T-helper 1 cell (primary cell): ENCODE data around the gene SERTAD3.
A peak's percentile ranks its signal among the peaks of the same experiment; 100 is the strongest.
"Not testable (repeated sequence)": the region's sequence is repeated elsewhere in the genome, so short reads cannot be mapped to it uniquely, and the experiment has no call there.

ENCODE experiments used
- DNase-seq, 5 donors: peaks; one replicate each; pipeline ENCODE4 v3.0.0-alpha.2; 2012 to 2020

The SERTAD3 gene

GRCh38 chr19:40424637-40425449 is 19.3 kb downstream of the SERTAD3 start:
- peak in 1 of 5 donors; percentile 34 for DNase-seq

DNA sequence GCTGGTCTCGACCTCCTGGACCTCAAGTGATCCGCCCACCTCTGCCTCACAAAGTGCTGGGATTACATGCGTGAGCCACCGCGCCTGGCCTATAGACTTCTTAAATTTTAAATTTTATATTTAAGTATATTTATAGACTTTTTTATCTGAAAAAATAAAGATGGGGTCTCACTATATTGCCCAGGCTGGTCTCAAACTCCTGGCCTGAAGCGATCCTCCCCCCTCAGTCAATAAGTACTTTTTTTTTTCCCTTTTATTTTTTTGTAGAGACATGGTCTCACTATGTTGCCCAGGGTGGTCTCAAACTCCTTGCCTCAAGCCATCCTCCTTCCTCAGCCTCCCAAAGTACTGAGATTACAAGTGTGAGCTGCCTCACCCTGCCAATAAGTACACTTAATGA is 20.2 kb downstream of the SERTAD3 start:
- DNase-seq: no peak

GRCh38 chr19:40422748-40423566 is 21.2 kb downstream of the SERTAD3 start:
- no peak for DNase-seq

GRCh38 chr19:40421993-40422747 is 22.0 kb downstream of the SERTAD3 start:
- no peak for DNase-seq

- peak; percentile 48 to 81 (median 61) for DNase-seq
Observed at GRCh38 chr19:40420766-40421765, 23.1 kb downstream of the SERTAD3 start.

GRCh38 chr19:40420451-40420765 is 23.7 kb downstream of the SERTAD3 start:
- no peak for DNase-seq

- no peak for DNase-seq
Observed at GRCh38 chr19:40419780-40420179, 24.4 kb downstream of the SERTAD3 start.

DNA sequence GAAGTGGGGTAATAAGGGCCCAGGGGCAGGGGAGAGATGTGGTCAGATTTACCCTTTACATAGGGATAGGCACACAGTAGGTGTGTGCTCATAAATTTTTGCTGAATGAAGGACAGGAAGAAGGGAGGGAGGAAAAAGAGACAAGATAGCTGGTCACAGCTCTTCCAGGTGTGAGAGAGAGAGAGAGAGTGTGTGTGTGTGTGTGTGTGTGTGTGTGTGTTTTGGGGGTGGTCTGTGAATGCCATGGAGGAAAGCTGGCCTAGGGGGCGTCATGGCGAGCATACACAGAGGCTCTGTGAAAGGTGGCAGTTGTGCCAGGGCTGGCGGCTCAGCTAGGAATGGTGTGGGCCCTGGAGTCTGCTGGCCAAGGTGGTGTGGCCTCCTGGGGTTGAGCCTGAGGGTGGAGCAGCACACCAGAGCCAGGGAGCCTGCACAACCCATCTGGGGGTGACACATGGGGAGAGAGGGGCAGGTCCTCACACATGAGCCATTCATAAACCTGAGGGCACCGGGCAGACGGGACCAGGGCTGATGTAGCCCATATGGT is 25.0 kb downstream of the SERTAD3 start:
- DNase-seq: no peak

GRCh38 chr19:40418040-40418439 is 26.1 kb downstream of the SERTAD3 start:
- no peak for DNase-seq

- DNase-seq: no peak
Observed at GRCh38 chr19:40417643-40417981, 26.5 kb downstream of the SERTAD3 start.

DNA sequence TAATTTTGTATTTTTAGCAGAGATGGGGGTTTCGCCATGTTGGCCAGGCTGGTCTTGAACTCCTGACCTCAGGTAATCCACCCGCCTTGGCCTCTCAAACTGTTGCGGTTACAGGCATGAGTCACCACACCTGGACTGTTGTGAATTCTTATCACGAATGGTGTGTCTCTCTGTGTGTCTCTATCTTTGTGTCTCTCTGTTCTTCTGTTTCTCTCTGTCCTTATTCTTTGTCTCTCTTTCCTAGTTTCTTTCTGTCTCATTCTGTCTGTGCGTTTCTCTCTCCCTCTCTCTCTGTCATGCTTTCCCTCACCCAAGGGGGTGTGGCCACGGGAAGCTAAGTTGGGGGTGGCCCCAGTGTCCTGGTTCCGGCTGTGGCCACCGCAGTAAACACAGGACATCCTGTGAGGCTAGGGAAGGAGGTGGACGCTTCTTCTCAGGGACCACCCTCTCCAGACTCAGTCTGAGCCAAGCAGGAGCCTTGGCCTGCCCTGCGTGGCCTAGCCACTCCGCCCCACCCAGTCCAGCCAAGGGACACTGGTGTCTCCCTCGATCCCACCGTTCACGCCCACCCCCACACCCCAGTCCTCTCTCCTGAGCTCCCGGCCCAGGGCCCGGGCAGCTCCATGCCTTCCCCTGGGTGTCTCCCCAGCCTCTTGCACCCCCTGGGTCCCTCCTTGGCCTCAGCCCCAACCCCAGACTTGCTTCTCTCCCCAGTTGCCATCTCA is 27.1 kb downstream of the SERTAD3 start:
- DNase-seq: peak in 1 of 5 donors; percentile 40

DNA sequence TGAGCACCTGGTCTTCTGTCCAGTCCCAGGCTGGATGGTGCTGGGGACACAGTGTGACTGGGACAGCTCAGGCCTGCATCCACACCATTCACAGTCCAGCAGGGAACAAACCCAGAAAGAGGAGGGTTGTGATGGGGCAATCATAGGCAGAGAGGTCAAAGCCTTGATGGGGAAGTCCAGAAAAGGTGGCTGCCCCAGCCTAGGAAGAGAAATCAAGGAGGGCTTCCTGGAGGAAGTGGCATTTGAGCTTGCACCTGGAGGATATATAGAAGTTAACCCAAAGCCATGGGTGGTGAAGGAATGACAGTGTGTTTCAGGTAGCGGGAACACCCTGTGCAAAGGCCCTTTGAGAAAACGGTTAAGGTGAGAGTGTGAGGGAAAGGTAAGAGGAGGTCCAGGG is 28.4 kb downstream of the SERTAD3 start:
- DNase-seq: no peak

DNA sequence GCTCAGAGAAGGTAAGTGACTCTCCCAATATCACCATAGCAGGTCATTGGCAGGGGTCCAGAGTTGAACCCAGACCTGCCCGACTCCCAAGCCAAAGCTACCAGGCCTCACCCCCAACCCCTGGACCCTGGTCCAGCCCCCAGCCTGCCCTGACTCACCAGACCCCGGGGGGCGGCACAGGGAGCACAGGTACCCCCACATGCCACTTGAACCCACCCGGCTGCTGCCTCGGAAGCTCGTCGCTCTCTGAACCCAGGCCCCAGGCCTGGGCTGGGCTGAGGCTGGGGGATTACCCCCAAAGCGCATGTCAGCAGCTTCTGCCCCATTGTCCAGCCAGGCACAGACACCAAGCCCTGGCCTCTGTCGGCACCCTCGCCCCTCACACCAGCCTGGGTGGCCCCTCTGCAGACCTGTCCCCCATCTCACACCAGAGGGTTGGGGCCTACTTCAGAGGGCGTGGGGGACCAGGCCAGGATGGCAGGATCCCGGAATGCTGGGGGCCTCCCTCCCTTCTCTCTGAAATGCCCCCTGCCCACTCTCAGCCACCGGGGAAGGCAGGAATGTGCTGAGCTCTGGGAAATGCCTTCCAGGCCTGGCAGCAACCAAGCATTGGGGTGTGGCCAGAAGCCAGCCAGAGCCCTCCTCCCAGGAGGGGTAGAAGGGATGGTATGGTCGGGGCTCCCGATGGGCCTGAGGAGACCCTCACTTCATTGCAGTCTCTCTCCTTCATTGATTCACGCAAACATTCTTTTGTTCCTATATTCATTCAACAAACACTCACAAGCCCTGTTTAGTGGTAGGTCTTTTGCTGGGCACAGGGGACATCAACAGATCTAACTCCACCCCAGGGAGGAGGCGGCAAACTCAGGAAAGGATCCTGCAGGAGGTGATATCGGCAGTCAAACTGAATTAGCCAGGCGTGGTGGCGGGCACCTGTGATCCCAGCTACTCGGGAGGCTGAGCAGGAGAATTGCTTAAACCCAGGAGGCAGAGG is 29.3 kb downstream of the SERTAD3 start:
- DNase-seq: no peak

DNA sequence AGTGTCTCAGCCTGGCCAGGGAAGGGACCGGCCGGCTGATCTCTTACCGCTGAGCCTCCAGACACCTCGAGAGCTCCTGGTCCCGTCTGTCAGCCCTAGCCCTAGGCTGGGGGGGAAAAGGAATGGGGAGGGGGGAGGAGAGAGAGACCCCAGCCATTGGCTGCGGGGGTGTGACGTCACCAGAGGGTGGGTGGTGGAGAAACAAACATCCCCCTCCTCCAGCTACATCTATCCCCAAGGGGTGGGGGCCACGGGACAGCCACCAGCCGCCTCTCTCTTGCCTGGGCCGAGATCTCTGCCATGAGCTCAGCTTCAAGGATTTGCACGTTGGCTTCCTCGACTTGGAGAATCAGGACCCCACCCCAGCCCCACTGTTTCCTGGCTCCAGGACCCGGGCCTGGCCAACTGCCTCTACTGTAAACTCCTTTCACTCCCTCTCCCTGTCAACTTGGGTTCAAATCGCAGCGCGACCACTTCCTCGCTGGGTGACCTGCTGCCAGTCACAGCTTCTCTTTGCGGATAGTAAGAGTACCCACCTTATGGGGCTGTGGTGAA is 30.8 kb downstream of the SERTAD3 start, which contains the start of gene PRX:
Gene PRX, minus strand, starts transcription at position 88 of the 555 bp plus-strand sequence. CDS start 5,446 bp downstream, outside the sequence.
- DNase-seq: no peak

- no peak for DNase-seq
Observed at GRCh38 chr19:40412866-40413265, 31.3 kb downstream of the SERTAD3 start.

- DNase-seq: no peak
Observed at GRCh38 chr19:40411958-40412499, 32.1 kb downstream of the SERTAD3 start.

DNA sequence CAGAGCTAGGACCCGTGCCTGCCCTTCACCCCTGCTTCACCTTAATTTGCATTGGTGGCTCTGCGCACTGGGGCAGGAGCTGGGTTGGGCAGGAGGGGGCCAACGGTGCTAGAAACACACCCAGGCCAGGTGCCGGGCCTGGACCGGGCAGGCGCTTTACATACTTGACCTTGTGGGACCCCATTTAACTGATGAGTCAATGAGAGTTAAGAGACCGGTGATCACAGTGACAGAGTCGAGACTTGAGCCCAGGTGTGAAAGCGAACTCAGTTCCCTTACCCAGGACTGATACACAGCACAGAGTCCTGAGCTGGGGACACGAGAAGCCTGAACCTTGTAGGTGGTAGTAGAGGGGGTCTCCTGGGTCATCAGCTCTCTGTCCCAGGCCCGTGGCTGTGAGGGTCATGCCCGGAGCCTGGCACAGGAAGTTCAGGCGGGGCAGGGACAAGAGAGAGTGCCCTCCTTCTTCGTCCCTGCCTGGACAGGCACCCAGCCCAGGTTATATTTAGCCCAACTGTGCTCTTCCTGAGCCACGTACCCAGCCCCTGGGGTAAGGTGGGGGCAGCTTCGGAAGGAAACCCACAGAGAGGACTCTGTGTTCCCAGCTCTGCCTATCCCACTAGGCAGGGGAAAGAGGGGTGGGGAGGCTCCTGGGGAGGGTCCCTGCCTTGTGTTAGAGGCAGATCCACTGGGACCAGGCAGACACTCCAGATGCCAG is 32.9 kb downstream of the SERTAD3 start:
- no peak for DNase-seq

DNA sequence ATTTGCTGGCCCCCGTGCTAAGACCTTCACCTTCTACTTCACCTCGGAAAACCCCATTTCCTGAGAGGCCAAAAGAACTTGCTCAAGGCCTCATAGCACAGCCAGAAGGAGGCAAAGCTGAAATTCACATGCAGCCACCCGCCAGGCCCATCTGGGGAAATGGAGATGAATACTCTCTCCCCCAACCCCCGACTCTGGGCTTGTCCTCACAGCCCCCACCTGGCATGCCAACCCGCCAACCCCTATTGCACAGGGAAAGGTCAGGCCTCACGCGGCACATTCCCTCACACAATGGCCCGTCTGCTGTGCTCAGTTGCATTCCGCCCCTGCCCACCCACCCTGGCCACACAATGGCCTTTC is 34.1 kb downstream of the SERTAD3 start:
- no peak for DNase-seq

DNA sequence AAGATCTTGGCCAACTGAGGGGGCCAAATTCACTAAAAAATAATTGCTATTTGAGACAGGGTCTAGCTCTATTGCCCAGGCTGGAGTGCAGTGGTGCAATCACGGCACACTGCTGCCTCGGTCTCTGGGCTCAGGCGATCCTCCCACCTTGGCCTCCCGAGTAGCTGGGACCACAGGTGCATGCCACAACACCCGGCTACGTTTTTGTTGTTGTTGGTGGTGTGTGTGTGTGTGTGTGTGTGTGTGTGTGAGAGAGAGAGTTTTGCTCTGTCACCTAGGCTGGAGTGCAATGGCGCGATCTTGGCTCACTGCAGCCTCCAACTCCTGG is 35.6 kb downstream of the SERTAD3 start:
- DNase-seq: not testable (repeated sequence)
